ENCODE measurements around the gene ZNF649. TPM values are rescaled to one million over a fixed set of nuclear protein-coding genes. Genes with fewer than 3 reads are reported as not detected.
A peak's percentile ranks its signal among the peaks of the same experiment; 100 is the strongest.
"Not testable (repeated sequence)": the region's sequence is repeated elsewhere in the genome, so short reads cannot be mapped to it uniquely, and the experiment has no call there.

Gene ZNF649
- total RNA-seq, 2 donors from 2014 or later, result 7.2 to 7.4 TPM

DNA sequence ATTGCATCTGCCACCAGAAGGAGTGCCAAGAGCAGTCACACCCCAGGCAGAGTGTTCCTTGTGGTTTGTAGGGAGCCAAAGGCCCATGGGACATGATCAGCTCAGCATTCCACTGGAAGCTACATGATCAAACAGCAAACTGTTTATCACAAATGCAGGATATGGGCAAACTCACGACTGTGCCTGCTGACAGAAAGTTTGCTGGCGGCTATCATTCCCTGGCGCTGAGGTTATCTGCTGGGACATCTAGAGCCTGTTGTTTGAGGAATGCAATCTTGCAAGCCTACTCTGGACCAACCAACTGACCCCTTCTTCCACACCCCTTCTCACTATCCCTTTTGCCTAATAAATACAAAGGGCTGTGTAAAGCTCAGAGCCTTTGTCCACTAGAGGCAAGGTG, 14.8 kb upstream of the ZNF649 start:
- Histone ChIP-seq H3K9me3 (peaks cover 23 to 86% of the 10 kb centered on the region in 2 donors), H3K27ac (no peak overlapping the region), H3K36me3 (no peaks in the 10 kb centered on the region), H3K4me1 (no peaks in the 10 kb centered on the region), H3K27me3 (no peaks in the 10 kb centered on the region), H3K4me3 (no peak overlapping the region)
- DNase-seq (ENCODE audit: low spot score), result no peak
- TF ChIP-seq, protein P1, sequence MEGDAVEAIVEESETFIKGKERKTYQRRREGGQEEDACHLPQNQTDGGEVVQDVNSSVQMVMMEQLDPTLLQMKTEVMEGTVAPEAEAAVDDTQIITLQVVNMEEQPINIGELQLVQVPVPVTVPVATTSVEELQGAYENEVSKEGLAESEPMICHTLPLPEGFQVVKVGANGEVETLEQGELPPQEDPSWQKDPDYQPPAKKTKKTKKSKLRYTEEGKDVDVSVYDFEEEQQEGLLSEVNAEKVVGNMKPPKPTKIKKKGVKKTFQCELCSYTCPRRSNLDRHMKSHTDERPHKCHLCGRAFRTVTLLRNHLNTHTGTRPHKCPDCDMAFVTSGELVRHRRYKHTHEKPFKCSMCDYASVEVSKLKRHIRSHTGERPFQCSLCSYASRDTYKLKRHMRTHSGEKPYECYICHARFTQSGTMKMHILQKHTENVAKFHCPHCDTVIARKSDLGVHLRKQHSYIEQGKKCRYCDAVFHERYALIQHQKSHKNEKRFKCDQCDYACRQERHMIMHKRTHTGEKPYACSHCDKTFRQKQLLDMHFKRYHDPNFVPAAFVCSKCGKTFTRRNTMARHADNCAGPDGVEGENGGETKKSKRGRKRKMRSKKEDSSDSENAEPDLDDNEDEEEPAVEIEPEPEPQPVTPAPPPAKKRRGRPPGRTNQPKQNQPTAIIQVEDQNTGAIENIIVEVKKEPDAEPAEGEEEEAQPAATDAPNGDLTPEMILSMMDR (IDR thresholded peaks at IDR 0.05), result no peak

DNA sequence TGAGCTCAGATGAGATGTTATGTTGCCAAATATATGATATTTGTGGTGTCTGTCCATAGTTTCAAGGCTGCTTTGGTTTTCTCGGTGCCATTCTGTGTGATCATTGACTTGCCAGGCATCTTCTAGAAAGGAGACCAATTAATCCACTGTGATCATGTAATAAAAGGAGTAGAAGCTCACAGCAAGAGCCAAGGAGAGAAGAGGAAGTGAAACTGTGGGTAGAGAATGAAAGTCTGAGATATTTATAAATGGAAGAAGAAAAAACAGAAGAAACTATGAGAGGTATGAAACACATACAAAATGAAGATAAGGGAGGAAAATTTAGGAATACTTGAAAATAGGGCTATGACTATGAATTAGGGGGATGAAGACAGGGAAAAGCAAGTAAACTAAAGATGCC, 11.3 kb upstream of the ZNF649 start:
- no peak overlapping the region for H3K27ac ChIP-seq
- H3K9me3 ChIP-seq, result peaks cover 16 to 79% of the 10 kb centered on the region in 2 donors
- no peak for DNase-seq (ENCODE audit: low spot score)
- H3K4me1 ChIP-seq, result no peaks in the 10 kb centered on the region
- no peaks in the 10 kb centered on the region for H3K27me3 ChIP-seq
- H3K4me3 ChIP-seq, result no peak overlapping the region
- no peaks in the 10 kb centered on the region for H3K36me3 ChIP-seq
- TF ChIP-seq, protein P1 (IDR thresholded peaks at IDR 0.05), result no peak

DNA sequence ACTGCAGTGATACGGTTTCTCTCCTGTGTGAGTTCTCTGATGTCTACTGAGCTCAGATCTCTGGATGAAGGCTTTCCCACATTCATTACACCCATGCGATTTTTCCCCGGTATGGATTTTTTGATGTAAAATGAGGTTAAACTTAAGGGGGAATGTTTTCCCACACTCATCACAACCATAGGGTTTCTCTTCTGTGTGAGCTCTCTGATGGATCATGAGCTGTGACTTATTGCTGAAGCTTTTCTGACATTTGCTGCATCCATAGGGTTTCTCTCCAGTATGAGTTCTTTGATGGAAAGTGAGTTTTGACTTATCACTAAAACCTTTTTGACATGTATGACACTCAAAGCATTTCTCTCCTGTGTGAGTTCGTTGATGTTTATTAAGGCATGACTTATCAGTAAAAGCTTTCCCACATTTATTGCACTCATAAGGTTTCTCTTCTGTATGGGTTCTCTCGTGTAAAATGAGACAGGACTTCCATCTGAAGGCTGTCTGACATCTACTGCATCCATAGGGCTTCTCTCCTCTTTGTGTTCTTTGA, 10.6 kb upstream of the ZNF649 start:
- TF ChIP-seq, protein P1 (IDR thresholded peaks at IDR 0.05), result no peak
- H3K27me3 ChIP-seq, result no peaks in the 10 kb centered on the region
- H3K4me1 ChIP-seq, result no peaks in the 10 kb centered on the region
- H3K36me3 ChIP-seq, result no peaks in the 10 kb centered on the region
- no peak overlapping the region for H3K4me3 ChIP-seq
- no peak for DNase-seq (ENCODE audit: low spot score)
- no peak overlapping the region for H3K27ac ChIP-seq
- H3K9me3 ChIP-seq, result peaks cover 16 to 74% of the 10 kb centered on the region in 2 donors

DNA sequence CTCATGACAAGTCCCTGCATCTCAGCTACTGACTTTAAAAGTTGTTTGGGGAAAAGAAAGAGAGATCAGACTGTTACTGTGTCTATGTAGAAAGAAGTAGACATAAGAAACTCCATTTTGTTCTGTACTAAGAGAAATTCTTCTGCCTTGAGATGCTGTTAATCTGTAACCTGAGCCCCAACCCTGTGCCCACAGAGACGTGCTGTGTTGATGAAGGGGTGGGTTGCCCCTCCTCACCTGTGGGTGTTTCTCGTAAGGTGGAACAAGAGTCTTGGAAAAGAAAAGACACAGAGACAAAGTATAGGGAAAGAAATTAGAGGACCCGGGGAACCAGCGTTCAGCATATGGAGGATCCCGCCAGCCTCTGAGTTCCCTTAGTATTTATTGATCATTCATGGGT, 3.2 kb upstream of the ZNF649 start:
- H3K9me3 ChIP-seq; H3K36me3 ChIP-seq; DNase-seq (ENCODE audit: low spot score); H3K27me3 ChIP-seq; H3K27ac ChIP-seq; H3K4me3 ChIP-seq: not testable (repeated sequence)
- peaks cover 0 to 11% of the 10 kb centered on the region in 2 donors for H3K4me1 ChIP-seq

DNA sequence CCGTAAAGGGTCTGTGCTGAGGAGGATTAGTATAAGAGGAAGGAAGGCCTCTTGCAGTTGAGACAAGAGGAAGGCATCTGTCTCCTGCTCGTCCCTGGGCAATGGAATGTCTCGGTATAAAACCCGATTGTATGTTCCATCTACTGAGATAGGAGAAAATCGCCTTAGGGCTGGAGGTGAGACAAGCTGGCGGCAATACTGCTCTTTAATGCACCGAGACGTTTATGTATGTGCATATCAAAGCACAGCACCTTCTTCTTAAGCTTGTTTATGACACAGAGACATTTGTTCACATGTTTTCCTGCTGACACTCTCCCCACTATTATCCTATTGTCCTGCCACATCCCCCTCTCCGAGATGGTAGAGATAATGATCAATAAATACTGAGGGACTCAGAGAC, 1.3 kb upstream of the ZNF649 start:
- H3K27ac ChIP-seq; H3K9me3 ChIP-seq; H3K27me3 ChIP-seq; H3K36me3 ChIP-seq; DNase-seq (ENCODE audit: low spot score); H3K4me3 ChIP-seq: not testable (repeated sequence)
- H3K4me1 ChIP-seq, result peaks cover 0 to 15% of the 10 kb centered on the region in 2 donors

DNA sequence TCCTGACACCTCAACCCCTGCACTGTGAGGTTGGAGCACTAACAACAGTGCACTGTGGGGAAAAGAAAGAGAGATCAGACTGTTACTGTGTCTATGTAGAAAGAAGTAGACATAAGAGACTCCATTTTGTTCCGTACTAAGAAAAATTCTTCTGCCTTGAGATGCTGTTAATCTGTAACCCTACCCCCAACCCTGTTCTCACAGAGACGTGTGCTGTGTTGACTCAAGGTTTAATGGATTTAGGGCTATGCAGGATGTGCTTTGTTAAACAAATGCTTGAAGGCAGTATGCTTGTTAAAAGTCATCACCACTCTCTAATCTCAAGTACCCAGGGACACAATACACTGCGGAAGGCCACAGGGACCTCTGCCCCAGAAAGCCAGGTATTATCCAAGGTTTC, 822 bp upstream of the ZNF649 start:
- H3K27me3 ChIP-seq, H3K9me3 ChIP-seq: not testable (repeated sequence)

DNA sequence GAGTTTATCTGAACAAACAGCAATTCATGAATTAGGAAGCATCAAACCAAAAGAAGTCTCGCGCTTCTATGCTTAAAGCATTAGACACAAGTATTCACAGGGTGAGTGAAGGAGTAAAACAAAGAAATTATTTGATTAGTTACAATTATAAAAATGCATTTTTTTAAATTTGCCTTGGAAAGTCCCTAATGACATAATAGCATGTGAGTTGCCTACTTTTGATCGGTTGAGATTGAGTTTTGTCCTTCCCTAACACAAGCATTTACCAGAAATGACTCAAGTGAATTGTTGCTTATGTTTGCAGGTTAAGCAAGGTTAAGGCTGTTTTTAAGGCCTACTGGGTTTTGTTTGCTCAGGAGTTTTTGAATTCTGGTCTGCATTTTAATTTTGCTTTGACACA, 389 bp upstream of the ZNF649 start:
- no peak for DNase-seq (ENCODE audit: low spot score)
- TF ChIP-seq, protein P1 (IDR thresholded peaks at IDR 0.05), result no peak
- peak overlapping the region in 1 of 2 donors; percentile 70 for H3K4me3 ChIP-seq
- H3K27ac ChIP-seq, result peak overlapping the region in 1 of 2 donors; percentile 84
- H3K9me3 ChIP-seq, result peaks cover 0 to 10% of the 10 kb centered on the region in 2 donors
- H3K4me1 ChIP-seq, result peaks cover 0 to 15% of the 10 kb centered on the region in 2 donors
- peaks cover under 1% of the 10 kb centered on the region for H3K36me3 ChIP-seq
- no peaks in the 10 kb centered on the region for H3K27me3 ChIP-seq

More for the DNA sequence above, 822 bp upstream of the ZNF649 start:
- H3K4me3 ChIP-seq; DNase-seq (ENCODE audit: low spot score); H3K36me3 ChIP-seq; H3K27ac ChIP-seq: not testable (repeated sequence)
- H3K4me1 ChIP-seq, result peaks cover 0 to 15% of the 10 kb centered on the region in 2 donors
